Testis (tissue), 3 donors: ENCODE measurements around the gene IL1RAP. TPM values are rescaled to one million over a fixed set of nuclear protein-coding genes. Genes with fewer than 3 reads are reported as not detected.

ENCODE experiments used
- DNase-seq: peaks from one replicate; pipeline ENCODE4 v3.0.0-alpha.2; 2019
- H3K27ac ChIP-seq, 2 donors: fragments of 200-600 bp; sonication (generic); one replicate each; pipeline ENCODE4 v1.5.1; 2019
- H3K27me3 ChIP-seq: fragments of 200-600 bp; sonication (generic); one replicate; pipeline ENCODE4 v1.5.1; 2019
- H3K36me3 ChIP-seq: fragments of 200-600 bp; sonication (generic); one replicate; pipeline ENCODE4 v1.5.1; 2017; ENCODE audit warnings: low read depth; ENCODE audit errors: missing control alignments
- H3K4me1 ChIP-seq: fragments of 200-600 bp; sonication (generic); one replicate; pipeline ENCODE4 v1.5.1; 2019
- H3K4me3 ChIP-seq, 2 donors: fragments of 200-600 bp; sonication (generic); one replicate each; pipeline ENCODE4 v1.5.1; 2017 to 2019
- H3K9me3 ChIP-seq: fragments of 200-600 bp; sonication (generic); one replicate; pipeline ENCODE4 v1.5.1; 2017
- CTCF ChIP-seq, 3 experiments: fragments of 450-650 bp in 2 of 3; fragments of 200-600 bp in 1 of 3; sonication (generic) in 1 of 3; IDR thresholded peaks; one replicate each; pipeline ENCODE4 v1.5.1; 2016 to 2019; ENCODE audit warnings: antibody characterized with exemption in 3 of 3, mild to moderate bottlenecking in 2 of 3, moderate library complexity in 1 of 3
- POLR2A ChIP-seq: fragments of 450-650 bp; IDR thresholded peaks from one replicate; pipeline ENCODE4 v1.6.1; 2017; ENCODE audit warnings: antibody characterized with exemption, mild to moderate bottlenecking, moderate library complexity
- WGBS, 2 donors: methylation state at CpG; one replicate each; pipeline ENCODE4 v1.1.5; 2018; 5-methylcytosine and 5-hydroxymethylcytosine counted together
- intact Hi-C: fragments of 100-400 bp; cut with DNase I; formaldehyde crosslinking; loops from one replicate; pipeline ENCODE4 v1.15.1; 2023; ENCODE audit warnings: low total_unique reads
- polyA plus RNA-seq: library from polyadenylated mRNA; stranded (reverse); fragments of 350-450 nt; fragmentation: Illumina TruSeq; extraction: RNeasy Lipid Tissue Mini Kit (QIAGEN cat#74804); gene quantifications from one replicate; pipeline ENCODE4 v1.2.3, GENCODE V29; 2014; ENCODE audit warnings: low read depth, low replicate concordance; ENCODE audit not compliant: insufficient read depth
- total RNA-seq, 2 donors: library from RNA; depleted of rRNA; stranded (reverse); fragments of >200 nt; gene quantifications; one replicate each; pipeline ENCODE4 v1.2.3, GENCODE V29; 2016

Gene IL1RAP
- total and polyA plus RNA-seq, 3 donors from 2014 or later, result 1.7 to 3.2 (median 2.1) TPM

DNA sequence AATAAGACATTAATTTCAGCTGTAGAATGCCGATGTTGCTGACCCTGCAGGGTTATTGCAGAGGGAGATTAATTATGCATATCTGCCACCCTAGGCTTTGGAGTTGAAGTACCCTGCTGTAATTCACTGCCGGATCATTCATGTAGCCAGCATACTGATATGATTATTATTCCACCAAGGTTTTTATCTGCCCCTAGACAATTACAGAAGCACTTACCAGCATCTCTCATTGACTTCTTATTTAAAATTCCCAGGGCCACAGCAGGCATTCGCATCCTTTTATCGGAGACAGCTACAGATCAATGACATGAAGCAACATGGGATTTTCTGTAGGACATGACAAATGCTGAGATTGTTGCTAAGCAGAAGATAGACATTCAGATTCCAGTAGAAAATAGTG, 31.3 kb downstream of the IL1RAP start:
- no peak for DNase-seq
- Histone ChIP-seq H3K36me3 (no peaks in the 10 kb centered on the region), H3K4me1 (no peaks in the 10 kb centered on the region), H3K27ac (no peak overlapping the region), H3K27me3 (no peaks in the 10 kb centered on the region), H3K9me3 (no peaks in the 10 kb centered on the region), H3K4me3 (no peak overlapping the region)
- no peak for TF ChIP-seq CTCF (IDR thresholded peaks at IDR 0.05)
- TF ChIP-seq POLR2A, result no peak
- intact Hi-C loops, result no loop called here
- 70 to 87% methylated on average over 4 of the region's 4 CpGs for WGBS, 2 donors

DNA sequence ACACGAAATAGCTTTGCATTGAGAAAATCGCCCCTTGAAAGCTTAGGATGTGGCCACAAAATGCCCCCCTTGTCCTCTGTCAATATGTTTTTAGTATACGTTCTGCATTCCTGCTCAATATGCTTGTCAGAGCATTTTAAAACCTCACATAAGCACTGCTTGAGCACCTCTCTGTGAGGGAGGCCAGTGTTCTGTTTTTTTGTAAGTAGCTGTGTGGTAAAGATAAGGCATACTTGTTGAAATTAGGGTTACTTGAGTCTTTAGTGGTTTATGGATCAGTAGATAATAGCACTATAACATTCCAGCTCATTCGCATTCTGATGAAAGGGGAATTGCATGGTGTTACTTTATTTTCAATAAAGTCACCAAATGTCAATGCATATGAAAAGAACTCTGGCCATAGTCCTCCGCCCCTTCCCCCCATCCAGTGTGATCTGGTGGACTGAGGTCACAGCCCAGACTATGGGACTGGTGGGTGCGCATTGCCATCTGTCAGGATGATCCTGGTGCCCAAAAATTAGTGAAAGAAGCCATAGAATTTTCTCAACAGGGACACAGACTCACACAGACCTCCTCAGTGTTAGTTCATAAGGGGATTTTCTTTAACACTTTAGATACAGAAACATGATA, 33.1 kb downstream of the IL1RAP start:
- H3K4me1 ChIP-seq, result no peaks in the 10 kb centered on the region
- DNase-seq, result no peak
- intact Hi-C loops, result no loop called here
- no peak overlapping the region for H3K27ac ChIP-seq
- WGBS, 2 donors, result 88 to 91% methylated on average over 6 of the region's 6 CpGs
- no peaks in the 10 kb centered on the region for H3K27me3 ChIP-seq
- no peak for TF ChIP-seq POLR2A
- no peak for TF ChIP-seq CTCF (IDR thresholded peaks at IDR 0.05)
- no peaks in the 10 kb centered on the region for H3K36me3 ChIP-seq
- H3K4me3 ChIP-seq, result no peak overlapping the region
- no peaks in the 10 kb centered on the region for H3K9me3 ChIP-seq

- Histone ChIP-seq H3K4me3 (no peak overlapping the region), H3K27ac (no peak overlapping the region), H3K36me3 (no peaks in the 10 kb centered on the region), H3K9me3 (no peaks in the 10 kb centered on the region), H3K27me3 (no peaks in the 10 kb centered on the region), H3K4me1 (no peaks in the 10 kb centered on the region)
- intact Hi-C loops, result no loop called here
- no peak for DNase-seq
- TF ChIP-seq POLR2A (no peak), CTCF (IDR thresholded peaks at IDR 0.05) (no peak)
- WGBS, 2 donors, result 93 to 95% methylated on average over 2 of the region's 2 CpGs
These were observed 34.3 kb downstream of the IL1RAP start for GRCh38 chr3:190548031-190548656.

- no peak for DNase-seq
- Histone ChIP-seq H3K36me3 (no peaks in the 10 kb centered on the region), H3K4me1 (no peaks in the 10 kb centered on the region), H3K27ac (no peak overlapping the region), H3K27me3 (no peaks in the 10 kb centered on the region), H3K4me3 (no peak overlapping the region), H3K9me3 (no peaks in the 10 kb centered on the region)
- TF ChIP-seq POLR2A, result no peak
- TF ChIP-seq CTCF (IDR thresholded peaks at IDR 0.05), result no peak
- intact Hi-C loops, result no loop called here
These were observed 38.1 kb downstream of the IL1RAP start for GRCh38 chr3:190552021-190552420.
